HEK293 (cell line): ENCODE measurements around the gene ELL.

ENCODE experiments used
- CTCF ChIA-PET: fragments of 350-600 bp; formaldehyde crosslinking; extraction: SDS; loops from one replicate; lab custom pipeline; 2021; ENCODE audit warnings: antibody characterized with exemption; lab: Yijun Ruan, JAX
- POLR2A ChIA-PET: fragments of 300-600 bp; formaldehyde crosslinking; extraction: SDS; loops from one replicate; lab custom pipeline; 2020; ENCODE audit warnings: antibody characterized with exemption, inconsistent platforms; lab: Yijun Ruan, JAX
- H3K27ac ChIP-seq: fragments of 200-500 bp; sonication (Bioruptor generic); 2 replicates; pipeline ENCODE4 v1.5.1; 2014; ENCODE audit warnings: low read depth, low read length, control low read depth, inconsistent platforms; ENCODE audit errors: extremely low read depth
- H3K36me3 ChIP-seq, 2 experiments: fragments of 200-500 bp in 1 of 2; sonication (Bioruptor generic) in 1 of 2; 1 replicate in 1 of 2; 2 replicates in 1 of 2; pipeline ENCODE4 v1.5.1; 2014 to 2017; ENCODE audit warnings: inconsistent platforms in 2 of 2, low read length in 2 of 2; ENCODE audit not compliant: control insufficient read depth in 2 of 2, insufficient read depth in 1 of 2
- H3K4me1 ChIP-seq: fragments of 200-500 bp; sonication (Bioruptor generic); 2 replicates; pipeline ENCODE4 v1.5.1; 2014; ENCODE audit warnings: mild to moderate bottlenecking, low read length, inconsistent platforms; ENCODE audit not compliant: control insufficient read depth, insufficient read depth
- H3K4me3 ChIP-seq: 2 replicates; pipeline ENCODE4 v1.5.1; 2011; ENCODE audit warnings: low read depth, mild to moderate bottlenecking, control low read depth, low read length, moderate library complexity
- H3K9me3 ChIP-seq: fragments of 200-500 bp; sonication (Bioruptor generic); 2 replicates; pipeline ENCODE4 v1.5.1; 2014; ENCODE audit warnings: low read depth, low read length, inconsistent platforms; ENCODE audit not compliant: control insufficient read depth, insufficient read depth
- BCL11B ChIP-seq: fragments of 450-650 bp; formaldehyde crosslinking; IDR thresholded peaks from 2 replicates; pipeline ENCODE4 v1.5.1; 2016; ENCODE audit warnings: low read depth, missing biosample characterization, missing genetic modification characterization
- OVOL3 ChIP-seq: fragments of 450-650 bp; formaldehyde crosslinking; IDR thresholded peaks from 2 replicates; pipeline ENCODE4 v1.5.1; 2016; ENCODE audit warnings: missing biosample characterization, missing genetic modification characterization
- REPIN1 ChIP-seq: fragments of 450-650 bp; formaldehyde crosslinking; IDR thresholded peaks from 2 replicates; pipeline ENCODE4 v1.5.1; 2017; ENCODE audit warnings: missing biosample characterization, missing genetic modification characterization, low read depth
- ZBTB17 ChIP-seq: fragments of 450-650 bp; formaldehyde crosslinking; IDR thresholded peaks from 2 replicates; pipeline ENCODE4 v1.5.1; 2016; ENCODE audit warnings: missing biosample characterization, missing genetic modification characterization
- ZBTB20 ChIP-seq: fragments of 450-650 bp; formaldehyde crosslinking; IDR thresholded peaks from 2 replicates; pipeline ENCODE4 v1.5.1; 2016; ENCODE audit warnings: missing biosample characterization, missing genetic modification characterization
- ZIC2 ChIP-seq: fragments of 450-650 bp; formaldehyde crosslinking; IDR thresholded peaks from 2 replicates; pipeline ENCODE4 v1.5.1; 2016; ENCODE audit warnings: missing biosample characterization, missing genetic modification characterization
- ZNF114 ChIP-seq: fragments of 450-650 bp; formaldehyde crosslinking; IDR thresholded peaks from 2 replicates; pipeline ENCODE4 v1.5.0; 2017; ENCODE audit warnings: missing biosample characterization, missing genetic modification characterization
- ZNF341 ChIP-seq: fragments of 450-650 bp; formaldehyde crosslinking; IDR thresholded peaks from 2 replicates; pipeline ENCODE4; 2016; ENCODE audit warnings: low read depth, missing biosample characterization, missing genetic modification characterization
- ZNF354C ChIP-seq: fragments of 450-650 bp; formaldehyde crosslinking; IDR thresholded peaks from 2 replicates; pipeline ENCODE4 v1.5.1; 2016; ENCODE audit warnings: missing biosample characterization, missing genetic modification characterization, low read depth, borderline replicate concordance
- ZNF555 ChIP-seq: fragments of 450-650 bp; formaldehyde crosslinking; conservative IDR thresholded peaks from 2 replicates; pipeline ENCODE4 v1.5.1; 2017; ENCODE audit warnings: missing biosample characterization, mild to moderate bottlenecking, missing genetic modification characterization, inconsistent platforms
- ZNF558 ChIP-seq: fragments of 450-650 bp; formaldehyde crosslinking; IDR thresholded peaks from 2 replicates; pipeline ENCODE4 v1.5.1; 2016; ENCODE audit warnings: missing biosample characterization, missing genetic modification characterization
- ZNF658 ChIP-seq: fragments of 450-650 bp; formaldehyde crosslinking; IDR thresholded peaks from 2 replicates; pipeline ENCODE4; 2016; ENCODE audit warnings: missing biosample characterization, missing genetic modification characterization
- ZNF677 ChIP-seq: fragments of 450-650 bp; IDR thresholded peaks from 2 replicates; pipeline ENCODE4 v1.5.0; 2018; ENCODE audit warnings: missing biosample characterization, mild to moderate bottlenecking, missing genetic modification characterization, moderate library complexity
- ZNF768 ChIP-seq: fragments of 450-650 bp; formaldehyde crosslinking; IDR thresholded peaks from 2 replicates; pipeline ENCODE4 v1.5.1; 2018; ENCODE audit warnings: missing biosample characterization, mild to moderate bottlenecking, missing genetic modification characterization
- TF ChIP-seq, protein P1 (sequence below): fragments of 450-650 bp; formaldehyde crosslinking; IDR thresholded peaks from 2 replicates; pipeline ENCODE4 v1.5.1; 2016; ENCODE audit warnings: missing biosample characterization, missing genetic modification characterization
- TF ChIP-seq, protein P2 (sequence below): fragments of 450-650 bp; formaldehyde crosslinking; IDR thresholded peaks from 2 replicates; pipeline ENCODE4 v1.5.1; 2016; ENCODE audit warnings: missing biosample characterization, missing genetic modification characterization
- TF ChIP-seq, protein P3 (sequence below): fragments of 450-650 bp; formaldehyde crosslinking; IDR thresholded peaks from 2 replicates; pipeline ENCODE4 v1.5.1; 2016; ENCODE audit warnings: missing biosample characterization, missing genetic modification characterization, borderline replicate concordance
- TF ChIP-seq, protein P4 (sequence below): fragments of 450-650 bp; IDR thresholded peaks from 2 replicates; pipeline ENCODE4 v1.5.1; 2018; ENCODE audit warnings: missing biosample characterization, mild to moderate bottlenecking, missing genetic modification characterization

Gene ELL

DNA sequence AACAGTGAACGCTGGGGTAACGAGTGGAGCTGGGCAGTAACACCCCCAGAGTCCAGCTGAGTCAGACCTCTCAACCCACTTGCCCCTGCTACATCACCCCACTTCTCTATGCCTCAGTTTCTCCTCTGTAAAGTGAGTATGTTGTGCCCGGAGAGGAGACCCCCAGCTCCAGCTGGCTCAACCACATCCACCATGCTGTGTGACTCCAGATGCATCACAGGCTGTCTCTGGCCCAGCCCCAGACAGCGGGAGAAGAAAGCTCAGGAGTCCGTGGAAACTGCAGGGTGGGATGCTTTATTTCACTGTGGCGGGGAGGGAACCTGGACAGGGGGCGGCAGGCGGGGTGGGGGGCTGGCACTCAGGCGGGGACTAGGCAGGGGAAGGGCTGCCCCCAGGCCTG lies 9.6 kb upstream of the ELL start:
- ChIA-PET CTCF (no interaction called here), POLR2A (interaction anchor here (2.3 kb wide), 1 partner anchor 40 kb away, joined by 7 read pairs; the partner anchor contains the start of gene UBA52)
- no peaks in the 10 kb centered on the region for H3K4me1 ChIP-seq
- no peaks in the 10 kb centered on the region for H3K9me3 ChIP-seq
- TF ChIP-seq, protein P1, sequence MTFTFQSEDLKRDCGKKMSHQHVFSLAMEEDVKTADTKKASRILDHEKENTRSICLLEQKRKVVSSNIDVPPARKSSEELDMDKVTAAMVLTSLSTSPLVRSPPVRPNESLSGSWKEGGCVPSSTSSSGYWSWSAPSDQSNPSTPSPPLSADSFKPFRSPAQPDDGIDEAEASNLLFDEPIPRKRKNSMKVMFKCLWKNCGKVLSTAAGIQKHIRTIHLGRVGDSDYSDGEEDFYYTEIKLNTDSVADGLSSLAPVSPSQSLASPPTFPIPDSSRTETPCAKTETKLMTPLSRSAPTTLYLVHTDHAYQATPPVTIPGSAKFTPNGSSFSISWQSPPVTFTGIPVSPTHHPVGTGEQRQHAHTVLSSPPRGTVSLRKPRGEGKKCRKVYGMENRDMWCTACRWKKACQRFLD (tag by site-specific recombination), result no peak
- TF ChIP-seq ZIC2 (tag by site-specific recombination) (no peak), BCL11B (no peak), ZBTB20 (tag by site-specific recombination) (no peak), ZNF555 (tag by site-specific recombination) (no peak), ZNF341 (tag by site-specific recombination) (no peak), OVOL3 (no peak), ZNF677 (tag by site-specific recombination) (no peak), REPIN1 (tag by site-specific recombination) (no peak)
- TF ChIP-seq, protein P2, sequence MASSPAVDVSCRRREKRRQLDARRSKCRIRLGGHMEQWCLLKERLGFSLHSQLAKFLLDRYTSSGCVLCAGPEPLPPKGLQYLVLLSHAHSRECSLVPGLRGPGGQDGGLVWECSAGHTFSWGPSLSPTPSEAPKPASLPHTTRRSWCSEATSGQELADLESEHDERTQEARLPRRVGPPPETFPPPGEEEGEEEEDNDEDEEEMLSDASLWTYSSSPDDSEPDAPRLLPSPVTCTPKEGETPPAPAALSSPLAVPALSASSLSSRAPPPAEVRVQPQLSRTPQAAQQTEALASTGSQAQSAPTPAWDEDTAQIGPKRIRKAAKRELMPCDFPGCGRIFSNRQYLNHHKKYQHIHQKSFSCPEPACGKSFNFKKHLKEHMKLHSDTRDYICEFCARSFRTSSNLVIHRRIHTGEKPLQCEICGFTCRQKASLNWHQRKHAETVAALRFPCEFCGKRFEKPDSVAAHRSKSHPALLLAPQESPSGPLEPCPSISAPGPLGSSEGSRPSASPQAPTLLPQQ (tag by site-specific recombination), result no peak
- no peak overlapping the region for H3K4me3 ChIP-seq
- peaks cover 7 to 37% of the 10 kb centered on the region in 2 experiments; a peak in 2 of 3 replicates for H3K36me3 ChIP-seq
- H3K27ac ChIP-seq, result no peak overlapping the region

DNA sequence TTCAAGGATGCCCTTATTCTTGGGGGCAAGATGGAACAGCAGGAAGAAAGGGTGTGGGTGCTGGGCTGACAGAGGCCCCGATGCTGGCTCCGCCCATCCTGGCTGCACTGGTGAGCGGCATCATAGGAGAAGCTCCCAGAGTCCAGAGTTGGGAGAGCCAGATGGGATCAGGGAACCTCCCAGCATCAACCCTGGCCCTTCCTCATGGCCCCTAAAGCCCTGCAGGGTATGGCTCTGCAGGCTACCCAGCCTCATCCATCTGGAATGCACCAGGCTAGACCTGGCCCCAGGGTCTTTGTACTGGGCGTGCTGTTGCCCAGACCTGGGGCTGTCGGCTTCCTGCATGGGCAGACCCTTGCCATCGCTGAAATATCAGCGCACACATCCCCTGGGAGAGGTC lies 7.9 kb upstream of the ELL start:
- ChIA-PET POLR2A (interaction anchor here (0.7 to 1.4 kb wide), 2 partner anchors 28 to 41 kb away, joined by 3 to 5 read pairs; partner anchors contain the start of gene KXD1), CTCF (interaction anchor here (0.6 to 1.0 kb wide), 3 partner anchors 9 to 41 kb away, joined by 3 read pairs; no protein-coding TSS in a partner anchor)
- no peaks in the 10 kb centered on the region for H3K4me1 ChIP-seq
- H3K9me3 ChIP-seq, result no peaks in the 10 kb centered on the region
- H3K27ac ChIP-seq, result no peak overlapping the region
- no peak overlapping the region for H3K4me3 ChIP-seq
- TF ChIP-seq ZNF658 (no peak), ZIC2 (tag by site-specific recombination) (peak; percentile 37), ZNF558 (tag by site-specific recombination) (no peak), ZNF768 (tag by site-specific recombination) (no peak), ZNF114 (no peak), ZNF354C (tag by site-specific recombination) (no peak), ZBTB17 (tag by site-specific recombination) (0 out of 2 replicates have a peak, but pooled peaks have one; percentile 28)
- TF ChIP-seq, protein P3, sequence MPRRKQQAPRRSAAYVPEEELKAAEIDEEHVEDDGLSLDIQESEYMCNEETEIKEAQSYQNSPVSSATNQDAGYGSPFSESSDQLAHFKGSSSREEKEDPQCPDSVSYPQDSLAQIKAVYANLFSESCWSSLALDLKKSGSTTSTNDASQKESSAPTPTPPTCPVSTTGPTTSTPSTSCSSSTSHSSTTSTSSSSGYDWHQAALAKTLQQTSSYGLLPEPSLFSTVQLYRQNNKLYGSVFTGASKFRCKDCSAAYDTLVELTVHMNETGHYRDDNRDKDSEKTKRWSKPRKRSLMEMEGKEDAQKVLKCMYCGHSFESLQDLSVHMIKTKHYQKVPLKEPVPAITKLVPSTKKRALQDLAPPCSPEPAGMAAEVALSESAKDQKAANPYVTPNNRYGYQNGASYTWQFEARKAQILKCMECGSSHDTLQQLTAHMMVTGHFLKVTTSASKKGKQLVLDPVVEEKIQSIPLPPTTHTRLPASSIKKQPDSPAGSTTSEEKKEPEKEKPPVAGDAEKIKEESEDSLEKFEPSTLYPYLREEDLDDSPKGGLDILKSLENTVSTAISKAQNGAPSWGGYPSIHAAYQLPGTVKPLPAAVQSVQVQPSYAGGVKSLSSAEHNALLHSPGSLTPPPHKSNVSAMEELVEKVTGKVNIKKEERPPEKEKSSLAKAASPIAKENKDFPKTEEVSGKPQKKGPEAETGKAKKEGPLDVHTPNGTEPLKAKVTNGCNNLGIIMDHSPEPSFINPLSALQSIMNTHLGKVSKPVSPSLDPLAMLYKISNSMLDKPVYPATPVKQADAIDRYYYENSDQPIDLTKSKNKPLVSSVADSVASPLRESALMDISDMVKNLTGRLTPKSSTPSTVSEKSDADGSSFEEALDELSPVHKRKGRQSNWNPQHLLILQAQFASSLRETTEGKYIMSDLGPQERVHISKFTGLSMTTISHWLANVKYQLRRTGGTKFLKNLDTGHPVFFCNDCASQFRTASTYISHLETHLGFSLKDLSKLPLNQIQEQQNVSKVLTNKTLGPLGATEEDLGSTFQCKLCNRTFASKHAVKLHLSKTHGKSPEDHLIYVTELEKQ (tag by site-specific recombination), result no peak
- TF ChIP-seq, protein P4, sequence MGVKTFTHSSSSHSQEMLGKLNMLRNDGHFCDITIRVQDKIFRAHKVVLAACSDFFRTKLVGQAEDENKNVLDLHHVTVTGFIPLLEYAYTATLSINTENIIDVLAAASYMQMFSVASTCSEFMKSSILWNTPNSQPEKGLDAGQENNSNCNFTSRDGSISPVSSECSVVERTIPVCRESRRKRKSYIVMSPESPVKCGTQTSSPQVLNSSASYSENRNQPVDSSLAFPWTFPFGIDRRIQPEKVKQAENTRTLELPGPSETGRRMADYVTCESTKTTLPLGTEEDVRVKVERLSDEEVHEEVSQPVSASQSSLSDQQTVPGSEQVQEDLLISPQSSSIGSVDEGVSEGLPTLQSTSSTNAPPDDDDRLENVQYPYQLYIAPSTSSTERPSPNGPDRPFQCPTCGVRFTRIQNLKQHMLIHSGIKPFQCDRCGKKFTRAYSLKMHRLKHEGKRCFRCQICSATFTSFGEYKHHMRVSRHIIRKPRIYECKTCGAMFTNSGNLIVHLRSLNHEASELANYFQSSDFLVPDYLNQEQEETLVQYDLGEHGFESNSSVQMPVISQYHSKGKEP, result no peak
- peaks cover 0 to 24% of the 10 kb centered on the region in 2 experiments; a peak in 2 of 3 replicates for H3K36me3 ChIP-seq
